GM21723 (cell line): Measurements from ENCODE around the gene OR2L3.
"Not testable (repeated sequence)": the region's sequence is repeated elsewhere in the genome, so short reads cannot be mapped to it uniquely, and the experiment has no call there.

ENCODE experiments used
- ATAC-seq: cut with Tn5 transposase; IDR thresholded peaks from one replicate; pipeline ENCODE4 v1.9.1; 2021; ENCODE audit warnings: mild to moderate bottlenecking, moderate library complexity; ENCODE audit not compliant: unreplicated experiment

The OR2L3 gene

GRCh38 chr1:248046536-248046935, at the start of gene OR2L3:
Gene OR2L3 (plus strand): TSS chr1:248046836. CDS start chr1:248060682, 13,846 bp downstream.
- ATAC-seq, result no peak

GRCh38 chr1:247998811-247999210, 47.8 kb upstream of the OR2L3 start:
- ATAC-seq, result no peak

- no peak for ATAC-seq
These were observed 46.5 kb upstream of the OR2L3 start for GRCh38 chr1:248000169-248000568.

GRCh38 chr1:248007778-248008177, 38.9 kb upstream of the OR2L3 start:
- ATAC-seq, result no peak

GRCh38 chr1:248009681-248010080, 37.0 kb upstream of the OR2L3 start:
- no peak for ATAC-seq

GRCh38 chr1:248013229-248013710, 33.4 kb upstream of the OR2L3 start, which contains the start of gene OR2L5:
Gene OR2L5 (plus strand): TSS chr1:248013660. CDS start chr1:248021948, 8,288 bp downstream.
- ATAC-seq, result no peak

- ATAC-seq, result no peak
These were observed 30.8 kb upstream of the OR2L3 start for GRCh38 chr1:248015803-248016202.

GRCh38 chr1:248029770-248030169, 16.9 kb upstream of the OR2L3 start, which contains the start of gene OR2L2:
Gene OR2L2 (plus strand): TSS chr1:248030070. CDS start chr1:248038268, 8,198 bp downstream.
- no peak for ATAC-seq

- ATAC-seq, result no peak
These were observed 1.4 kb upstream of the OR2L3 start for GRCh38 chr1:248045209-248045608.

GRCh38 chr1:248047008-248047407, 372 bp downstream of the OR2L3 start:
- no peak for ATAC-seq

- no peak for ATAC-seq
These were observed 8.0 kb downstream of the OR2L3 start for GRCh38 chr1:248054671-248055070.

- no peak for ATAC-seq
These were observed 8.6 kb downstream of the OR2L3 start for GRCh38 chr1:248055261-248055660.

GRCh38 chr1:248065071-248065470, 18.4 kb downstream of the OR2L3 start:
- no peak for ATAC-seq

GRCh38 chr1:248065604-248066003, 19.0 kb downstream of the OR2L3 start:
- ATAC-seq, result no peak

- ATAC-seq, result not testable (repeated sequence)
These were observed 37.2 kb downstream of the OR2L3 start for GRCh38 chr1:248083864-248084263.

- no peak for ATAC-seq
These were observed 48.2 kb downstream of the OR2L3 start, which contains the start of gene OR2L13 for GRCh38 chr1:248094884-248095283. Gene OR2L13 (plus strand): TSS chr1:248095184. CDS start chr1:248099376, 4,192 bp downstream.

- ATAC-seq, result no peak
These were observed 51.9 kb downstream of the OR2L3 start for GRCh38 chr1:248098529-248098928.

- no peak for ATAC-seq
These were observed 56.2 kb downstream of the OR2L3 start for GRCh38 chr1:248102847-248103246.

GRCh38 chr1:248111157-248111556, 64.5 kb downstream of the OR2L3 start:
- no peak for ATAC-seq
